HG03520 (cell line): Measurements from ENCODE around the gene OR2T3.
"Not testable (repeated sequence)": the region's sequence is repeated elsewhere in the genome, so short reads cannot be mapped to it uniquely, and the experiment has no call there.

Experiments used
- ATAC-seq: cut with Tn5 transposase; IDR thresholded peaks from one replicate; pipeline ENCODE4 v1.9.1; 2021; ENCODE audit warnings: mild to moderate bottlenecking, moderate library complexity; ENCODE audit not compliant: unreplicated experiment

Gene OR2T3, protein sequence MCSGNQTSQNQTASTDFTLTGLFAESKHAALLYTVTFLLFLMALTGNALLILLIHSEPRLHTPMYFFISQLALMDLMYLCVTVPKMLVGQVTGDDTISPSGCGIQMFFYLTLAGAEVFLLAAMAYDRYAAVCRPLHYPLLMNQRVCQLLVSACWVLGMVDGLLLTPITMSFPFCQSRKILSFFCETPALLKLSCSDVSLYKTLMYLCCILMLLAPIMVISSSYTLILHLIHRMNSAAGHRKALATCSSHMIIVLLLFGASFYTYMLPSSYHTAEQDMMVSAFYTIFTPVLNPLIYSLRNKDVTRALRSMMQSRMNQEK

DNA sequence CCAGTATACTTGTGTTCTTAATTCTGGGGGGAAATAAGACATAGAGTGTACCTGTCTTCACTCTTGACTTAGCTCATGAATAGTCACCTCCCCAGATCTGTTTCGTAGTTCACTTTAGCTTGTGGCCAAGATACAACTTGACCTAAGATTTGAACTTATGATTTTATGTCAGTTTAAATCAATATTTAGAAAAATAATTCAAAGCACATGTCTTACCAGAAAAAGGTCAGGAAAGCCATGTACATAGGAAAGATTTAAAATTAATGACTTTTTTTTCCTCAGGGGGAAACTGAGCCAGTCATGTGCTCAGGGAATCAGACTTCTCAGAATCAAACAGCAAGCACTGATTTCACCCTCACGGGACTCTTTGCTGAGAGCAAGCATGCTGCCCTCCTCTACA lies at the start of gene OR2T3:
Gene OR2T3, plus strand, starts transcription at position 301 of the 400 bp plus-strand sequence. Its CDS starts 0 bp downstream, at position 301.
- not testable (repeated sequence) for ATAC-seq

DNA sequence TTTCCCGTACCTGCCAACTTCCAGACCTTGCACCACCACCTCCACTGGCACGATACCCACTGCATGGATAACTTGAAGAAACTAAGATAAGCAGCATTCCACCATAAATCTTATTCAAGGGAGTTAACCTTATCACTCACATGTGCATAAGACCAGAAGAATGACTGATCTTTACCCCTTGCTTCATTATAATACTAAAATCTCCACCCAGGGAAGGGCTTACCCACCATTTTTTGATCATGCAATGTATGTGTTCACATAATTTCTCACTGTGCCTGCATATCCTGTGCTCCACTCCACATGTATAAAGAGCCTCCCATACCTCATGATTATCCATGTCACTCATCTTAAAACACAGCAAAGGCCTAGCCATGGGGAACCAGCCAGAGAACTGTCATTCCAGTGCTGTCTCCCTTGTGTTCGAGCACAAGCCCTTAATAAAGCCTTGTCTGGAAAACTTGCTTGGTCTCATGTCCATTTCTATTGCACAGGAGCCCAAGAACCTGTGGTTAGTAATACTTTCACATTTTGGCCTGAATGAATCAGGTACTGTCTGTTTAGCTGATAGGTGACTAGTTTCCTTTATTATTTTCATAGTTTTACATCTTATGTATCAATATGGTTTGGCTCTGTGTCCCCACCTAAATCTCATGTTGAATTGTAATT lies 45.5 kb upstream of the OR2T3 start:
- ATAC-seq, result peak; percentile 47

DNA sequence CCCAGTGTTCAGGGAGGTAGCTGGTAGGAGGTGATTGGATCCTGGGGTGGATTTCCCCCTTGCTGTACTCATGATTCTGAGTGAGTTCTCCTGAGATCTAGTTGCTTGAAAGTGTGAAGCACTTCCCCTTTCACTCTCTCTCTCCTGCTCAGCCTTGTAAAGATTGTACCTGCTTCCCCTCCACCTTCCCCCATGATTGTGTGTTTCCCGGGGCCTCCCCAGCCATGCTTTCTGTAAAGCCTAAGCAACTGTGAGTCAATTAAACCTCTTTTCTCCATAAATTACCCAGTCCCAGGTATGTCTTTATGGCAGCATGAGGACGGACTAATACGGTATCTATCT lies 45.0 kb upstream of the OR2T3 start:
- ATAC-seq, result peak; percentile 98

DNA sequence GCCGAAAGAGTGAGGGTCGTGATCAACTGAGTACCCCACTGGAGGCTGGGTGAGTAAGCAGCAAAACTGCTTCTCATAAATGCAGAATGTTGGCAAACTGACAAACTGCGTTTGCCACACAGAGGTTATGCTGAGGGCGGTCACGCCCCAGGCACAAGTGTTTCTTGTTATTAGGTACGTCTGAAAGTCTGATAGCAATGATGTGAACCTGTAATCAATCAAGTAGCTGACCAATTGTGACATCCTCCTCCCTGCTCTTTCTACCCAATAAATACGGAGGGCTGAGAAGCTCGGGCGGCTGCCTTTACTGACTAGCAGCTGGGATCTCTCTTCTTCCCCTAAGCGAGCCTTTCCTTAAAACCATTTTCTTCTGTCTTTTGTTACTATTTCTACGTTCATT lies 41.5 kb upstream of the OR2T3 start:
- not testable (repeated sequence) for ATAC-seq

DNA sequence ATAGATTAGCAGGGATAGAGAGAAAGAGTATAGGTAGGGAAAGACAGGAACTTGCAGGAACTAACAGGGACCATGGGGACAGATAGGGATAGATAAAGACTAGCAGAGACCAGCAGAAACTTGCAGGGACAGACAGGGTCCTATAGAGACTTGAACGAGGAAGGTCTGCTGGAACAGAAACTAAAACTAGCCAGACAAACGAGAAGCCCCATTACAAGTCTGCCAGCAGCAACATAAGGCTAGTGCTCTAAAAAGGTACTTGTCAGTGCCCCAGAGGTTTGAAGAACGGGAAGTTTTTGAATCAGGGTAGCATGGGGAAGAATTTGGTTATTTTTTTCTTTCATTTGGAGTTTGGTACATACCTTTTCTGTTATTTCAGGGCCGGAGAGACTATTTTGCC lies 41.0 kb upstream of the OR2T3 start:
- not testable (repeated sequence) for ATAC-seq

DNA sequence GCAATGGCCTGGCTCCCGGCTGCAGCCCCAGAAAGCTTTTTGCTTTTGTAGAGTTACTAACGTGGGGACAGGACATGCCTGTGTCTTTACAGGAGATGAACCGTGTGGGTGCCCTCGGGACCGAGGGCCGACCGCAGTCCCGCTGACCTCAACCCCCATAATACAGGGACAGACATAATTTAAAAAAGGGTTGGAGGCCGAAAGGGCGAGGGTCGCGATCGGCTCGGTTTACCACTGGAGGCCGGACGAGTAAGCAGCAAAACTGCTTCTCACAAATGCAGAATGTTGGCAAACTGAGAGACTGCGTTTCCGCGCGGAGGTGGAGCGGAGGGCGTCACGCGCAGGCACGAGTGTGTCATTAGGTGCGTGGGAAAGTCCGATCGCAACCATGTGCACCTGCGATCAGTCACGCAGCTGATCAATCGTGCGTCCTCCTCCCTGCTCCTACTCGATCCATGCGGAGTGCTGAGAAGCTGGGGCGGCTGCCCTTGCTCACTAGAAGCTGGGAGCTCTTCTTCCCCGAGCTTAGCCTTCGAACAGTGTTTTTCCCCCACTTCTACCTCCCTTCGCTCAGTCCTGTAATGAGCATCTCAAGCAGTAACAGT lies 39.2 kb upstream of the OR2T3 start:
- ATAC-seq, result not testable (repeated sequence)

DNA sequence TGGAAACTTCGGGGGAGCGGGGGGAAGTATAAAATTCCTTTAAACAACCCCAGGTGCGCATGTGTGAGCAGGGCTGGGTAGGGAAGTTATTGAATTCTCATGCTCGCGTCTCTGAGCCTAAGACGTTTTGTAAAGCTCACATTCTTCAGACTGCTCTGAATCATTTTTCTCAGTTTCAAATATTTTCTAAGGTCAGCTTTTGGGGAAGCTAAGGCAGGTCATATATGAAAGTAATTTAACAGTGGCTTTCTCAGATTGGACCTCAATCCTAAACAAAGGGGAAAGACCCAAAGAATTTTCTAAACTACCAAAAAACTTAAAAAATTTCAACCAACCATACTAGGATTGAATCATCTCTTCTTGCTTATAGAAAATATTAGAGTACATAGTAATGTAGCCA lies 38.2 kb upstream of the OR2T3 start:
- not testable (repeated sequence) for ATAC-seq

DNA sequence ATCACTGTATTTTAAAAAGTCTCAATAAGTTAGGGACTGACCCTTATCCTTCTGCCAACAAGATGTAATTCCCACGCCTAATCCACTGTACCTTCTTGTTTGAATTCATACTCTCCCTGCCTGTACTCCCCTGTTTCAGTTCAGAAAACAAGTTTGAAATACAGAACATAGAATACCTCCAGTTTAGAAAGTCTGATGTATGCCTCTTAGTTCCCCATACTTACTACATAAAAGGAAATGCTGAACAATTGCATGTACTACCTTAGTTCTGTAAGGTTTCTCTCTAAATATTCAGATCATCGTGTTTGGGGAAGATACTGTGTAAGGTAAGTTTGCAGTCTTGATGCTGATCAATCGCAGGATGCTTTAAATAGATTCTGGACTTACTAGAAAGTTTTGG lies 36.8 kb upstream of the OR2T3 start:
- peak; percentile 65 for ATAC-seq

DNA sequence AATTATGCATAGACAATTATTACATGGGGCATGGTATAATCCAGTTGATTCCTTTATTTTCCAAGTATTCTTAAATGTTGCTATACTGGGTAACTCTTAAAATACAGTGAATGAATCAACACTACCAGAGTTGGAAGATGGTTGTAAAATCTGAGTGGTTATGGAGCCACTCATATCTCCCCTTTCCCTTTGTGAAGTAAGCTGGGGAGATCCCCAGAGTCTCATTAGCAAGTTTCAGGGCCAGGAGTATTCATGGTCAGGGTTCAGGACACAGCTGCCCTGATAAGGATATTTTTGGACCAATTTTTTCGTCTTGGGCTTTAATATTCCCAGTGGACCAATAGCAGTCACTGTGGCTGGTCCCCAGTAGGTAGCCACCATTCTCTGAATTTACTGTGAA lies 34.5 kb upstream of the OR2T3 start:
- not testable (repeated sequence) for ATAC-seq

DNA sequence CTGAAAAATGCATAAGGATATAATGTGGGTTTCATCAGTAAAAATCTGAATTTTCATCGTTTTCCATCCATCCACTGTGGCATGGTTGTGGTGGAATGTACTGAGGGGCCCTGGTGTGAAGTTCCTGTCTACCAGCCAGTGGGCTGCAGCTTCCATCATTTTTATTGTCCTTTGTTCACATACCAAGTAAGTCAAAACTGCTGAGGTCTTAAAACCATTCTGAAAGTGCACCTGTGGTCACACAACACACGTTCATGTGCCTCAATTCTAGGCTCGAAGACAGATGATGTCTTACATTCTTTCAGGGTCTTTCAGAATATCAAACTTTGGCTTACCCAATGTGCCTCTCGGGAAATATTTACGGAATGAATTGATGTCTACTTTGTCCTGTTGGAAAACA lies 33.9 kb upstream of the OR2T3 start:
- ATAC-seq, result not testable (repeated sequence)

DNA sequence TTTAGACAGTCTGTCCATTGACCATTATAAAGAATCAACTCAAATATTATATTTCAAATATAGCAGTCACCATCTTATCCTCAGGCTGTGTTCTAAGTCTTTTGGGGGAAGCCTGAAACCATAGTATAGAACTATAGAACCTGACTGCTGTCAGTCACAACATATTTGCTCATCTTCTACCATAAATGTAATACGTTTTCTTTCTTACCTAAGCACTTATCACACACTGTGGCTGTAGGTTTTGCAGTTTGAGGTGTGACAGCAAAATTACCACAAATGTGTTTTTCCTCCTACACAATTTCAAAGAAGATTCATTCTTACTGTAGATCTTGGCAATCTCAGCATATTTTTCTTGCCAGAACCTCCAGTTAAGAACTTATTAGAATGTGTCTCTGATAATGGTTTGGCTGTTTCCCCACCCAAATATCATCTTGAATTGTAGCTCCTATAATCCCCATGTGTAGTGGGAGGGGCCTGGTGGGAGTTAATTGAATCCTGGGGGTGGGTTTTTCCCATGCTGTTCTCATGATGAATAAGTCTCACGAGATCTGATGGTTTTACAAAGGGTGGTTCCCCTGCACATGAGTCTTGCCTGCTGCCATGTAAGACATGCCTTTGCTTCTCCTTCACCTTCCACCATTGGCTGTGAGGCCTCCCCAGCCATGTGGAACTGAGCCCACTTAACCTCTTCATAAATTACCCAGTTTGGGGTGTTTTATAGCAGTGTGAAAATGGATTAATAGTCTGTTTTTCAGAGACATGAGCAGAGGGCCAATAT lies 30.5 kb upstream of the OR2T3 start:
- not testable (repeated sequence) for ATAC-seq

DNA sequence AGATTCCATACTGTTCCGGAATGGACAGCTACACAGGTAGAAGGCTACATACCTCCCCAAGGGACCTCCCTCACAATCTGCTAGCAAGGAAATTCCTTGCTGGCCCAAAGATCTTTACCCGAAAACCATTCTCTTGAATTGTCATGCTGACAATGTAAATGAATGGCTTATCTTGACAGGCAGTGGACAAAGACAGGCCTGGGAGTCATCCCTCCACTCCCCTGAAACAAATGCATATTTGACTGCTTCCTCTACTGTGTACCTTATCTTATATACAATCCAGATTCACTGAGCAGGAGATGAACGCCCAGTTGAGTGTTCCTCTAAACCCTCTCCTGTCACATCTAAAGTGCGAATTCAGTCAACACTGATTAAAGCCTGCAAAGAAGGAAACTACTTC lies 28.5 kb upstream of the OR2T3 start:
- ATAC-seq, result not testable (repeated sequence)

DNA sequence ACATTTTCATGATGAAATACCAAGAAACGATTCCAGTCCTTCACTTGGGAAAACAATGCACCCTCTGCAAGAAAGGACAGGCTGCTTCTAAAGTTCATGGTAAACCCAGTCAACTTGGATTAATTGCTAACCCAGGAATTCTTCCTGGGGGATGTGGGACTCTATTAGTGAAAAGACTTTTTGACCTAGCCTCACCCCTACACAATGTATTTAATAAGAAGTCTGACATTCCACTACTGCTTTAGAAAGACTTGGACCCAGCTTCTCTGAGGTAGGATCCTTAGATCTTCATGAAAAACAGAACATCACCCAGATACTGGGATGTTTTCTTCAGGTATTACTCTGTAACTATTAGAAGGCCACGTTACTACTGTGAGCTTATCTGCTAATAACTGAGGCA lies 27.8 kb upstream of the OR2T3 start, which contains the start of gene OR2T2:
Gene OR2T2, plus strand, starts transcription at position 239 of the 400 bp plus-strand sequence. CDS start 7,161 bp downstream, outside the sequence.
- not testable (repeated sequence) for ATAC-seq

DNA sequence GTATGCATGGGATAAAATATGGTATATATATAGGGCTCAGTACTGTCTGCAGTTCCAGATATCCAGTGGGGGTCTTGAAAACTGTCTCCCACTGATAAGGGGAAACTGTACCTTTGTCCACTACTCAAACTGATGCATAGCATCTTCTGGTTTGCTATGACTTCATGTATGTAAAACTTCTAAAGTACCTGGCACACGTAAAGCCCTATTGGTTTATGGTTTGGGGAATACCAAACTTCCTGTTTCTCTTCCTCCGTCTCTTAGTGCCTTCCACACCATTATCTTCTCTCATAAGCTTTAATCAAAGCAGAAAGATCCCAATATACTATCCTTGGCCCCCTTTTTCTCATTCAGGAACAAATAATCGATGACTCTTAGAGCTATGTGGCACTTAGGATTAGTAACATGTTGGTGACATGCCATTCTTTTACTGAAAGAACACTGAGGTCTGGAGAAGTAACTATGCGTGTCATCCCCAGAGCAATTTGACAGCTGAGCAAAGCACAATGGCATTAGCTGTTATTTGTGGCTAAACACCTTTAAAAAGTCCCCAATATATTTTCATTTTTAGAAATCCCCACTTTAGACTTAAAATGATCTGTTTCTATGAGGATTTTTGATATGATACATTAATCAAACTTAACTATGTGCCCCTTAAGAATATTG lies 24.6 kb upstream of the OR2T3 start:
- peak; percentile 54 for ATAC-seq

DNA sequence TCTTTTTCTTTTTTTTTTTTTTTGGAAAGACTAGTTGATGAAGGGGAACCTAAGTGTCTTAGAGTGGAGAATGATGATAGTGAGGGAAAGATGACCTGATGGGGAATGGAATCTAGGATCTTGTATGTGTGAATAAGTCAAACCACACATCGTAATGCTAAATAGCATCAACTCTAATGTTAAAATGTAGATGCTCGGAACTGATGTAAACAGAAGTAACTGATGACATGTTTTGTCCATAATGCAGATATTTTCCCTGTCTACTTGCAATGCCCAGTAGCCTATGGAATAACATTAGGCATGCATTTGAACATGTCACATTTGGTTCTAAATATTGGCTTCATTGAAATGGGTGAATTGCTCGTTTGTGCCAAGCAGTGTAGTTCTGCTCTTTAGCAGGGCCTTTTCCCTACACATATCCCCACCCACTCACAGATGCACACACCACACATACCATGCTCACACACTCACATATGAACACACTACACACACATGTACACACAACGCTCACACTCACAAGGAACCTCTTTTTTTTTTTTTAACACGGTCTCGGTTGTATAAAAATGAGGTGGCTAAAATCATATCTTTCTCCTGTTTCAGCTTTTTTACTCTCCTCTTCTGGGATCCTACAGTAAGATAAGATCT lies 23.2 kb upstream of the OR2T3 start:
- ATAC-seq, result not testable (repeated sequence)

DNA sequence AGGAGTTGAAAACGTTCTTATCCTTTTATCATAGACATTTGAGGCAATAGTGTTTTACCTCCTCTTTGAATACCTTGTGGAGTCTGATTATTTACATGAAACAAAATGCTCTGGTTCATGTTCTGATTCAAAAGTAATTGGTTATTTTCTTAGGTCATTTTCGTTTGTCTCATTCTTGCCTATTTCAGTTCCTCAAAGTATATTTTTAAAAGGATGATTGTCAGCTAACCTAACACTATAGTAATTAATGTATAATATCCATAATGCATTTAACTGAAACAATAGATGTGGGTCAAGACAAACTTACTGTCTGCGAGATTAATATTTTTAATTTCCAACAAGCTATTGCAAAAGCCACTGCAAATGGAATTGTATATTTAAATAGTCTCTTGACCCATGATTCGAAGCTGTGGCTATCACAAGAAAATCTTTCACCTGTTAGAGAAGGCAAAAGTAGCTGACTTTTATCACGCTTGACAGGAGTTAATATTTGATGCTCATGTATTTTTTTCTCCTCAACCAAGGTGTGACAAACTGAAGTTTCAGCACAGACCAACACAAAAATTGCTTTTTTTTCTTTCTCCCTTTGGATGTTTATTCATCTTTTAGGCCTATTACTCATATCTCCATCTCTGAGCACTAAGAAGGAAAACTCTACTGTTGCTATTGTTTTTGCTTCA lies 22.5 kb upstream of the OR2T3 start:
- ATAC-seq, result peak; percentile 50

DNA sequence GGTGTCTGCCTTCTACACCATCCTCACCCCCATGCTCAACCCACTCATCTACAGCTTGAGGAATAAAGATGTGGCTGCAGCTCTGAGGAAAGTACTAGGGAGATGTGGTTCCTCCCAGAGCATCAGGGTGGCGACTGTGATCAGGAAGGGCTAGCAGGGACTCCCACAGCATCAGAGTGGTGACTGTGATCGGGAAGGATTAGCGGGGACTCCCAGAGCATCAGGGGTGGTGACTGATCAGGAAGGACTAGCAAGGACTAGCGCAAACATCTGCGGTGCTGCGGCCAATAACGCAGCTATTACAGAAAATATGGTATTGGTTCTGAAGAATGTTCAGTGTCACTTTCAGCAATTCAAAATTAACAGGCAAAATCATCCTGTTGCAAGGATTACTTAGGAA lies 19.5 kb upstream of the OR2T3 start:
- ATAC-seq, result not testable (repeated sequence)

DNA sequence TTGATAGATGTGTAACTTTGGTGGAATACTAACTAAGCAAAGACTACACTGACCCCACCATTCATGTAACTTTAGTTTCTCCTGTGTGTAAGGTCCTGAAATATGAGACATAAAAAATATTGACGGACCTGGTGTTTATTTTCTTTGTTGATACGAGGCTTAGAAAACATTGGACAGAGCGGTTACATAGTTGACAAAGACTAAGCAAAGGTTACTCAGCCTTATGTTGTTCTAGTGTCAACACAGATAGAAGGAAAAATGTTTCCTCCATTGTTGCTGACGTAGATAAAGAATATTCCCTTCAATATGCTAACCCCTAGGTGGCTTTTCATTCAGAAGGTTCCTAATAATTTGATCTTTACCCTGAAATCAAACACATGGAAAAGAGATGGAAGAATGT lies 18.1 kb upstream of the OR2T3 start:
- ATAC-seq, result not testable (repeated sequence)

DNA sequence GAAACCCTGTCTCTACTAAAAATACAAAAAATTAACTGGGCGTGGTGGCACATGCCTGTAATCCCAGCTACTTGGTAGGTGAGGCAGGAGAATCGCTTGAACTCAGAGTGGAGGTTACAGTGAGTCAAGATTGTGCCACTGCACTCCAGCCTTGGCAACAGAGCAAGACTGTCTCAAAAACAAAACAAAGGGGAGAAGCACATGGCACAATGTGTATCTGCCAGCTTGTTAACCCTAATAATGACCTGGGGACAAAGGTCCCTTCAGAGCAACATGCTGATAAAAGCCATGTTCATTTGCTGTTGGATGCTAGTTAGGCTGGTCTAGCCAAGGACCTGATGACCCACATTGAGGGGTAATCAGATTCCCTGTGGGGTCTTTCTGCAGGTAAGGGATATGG lies 16.5 kb upstream of the OR2T3 start:
- not testable (repeated sequence) for ATAC-seq
